ENCODE results near the gene TSPAN7. TPM values are rescaled to one million over a fixed set of nuclear protein-coding genes. Genes with fewer than 3 reads are reported as not detected.

Gene TSPAN7
- total and polyA plus RNA-seq, 2 of the 4 experiments (the other 2 are of a cell fraction): not detected

DNA sequence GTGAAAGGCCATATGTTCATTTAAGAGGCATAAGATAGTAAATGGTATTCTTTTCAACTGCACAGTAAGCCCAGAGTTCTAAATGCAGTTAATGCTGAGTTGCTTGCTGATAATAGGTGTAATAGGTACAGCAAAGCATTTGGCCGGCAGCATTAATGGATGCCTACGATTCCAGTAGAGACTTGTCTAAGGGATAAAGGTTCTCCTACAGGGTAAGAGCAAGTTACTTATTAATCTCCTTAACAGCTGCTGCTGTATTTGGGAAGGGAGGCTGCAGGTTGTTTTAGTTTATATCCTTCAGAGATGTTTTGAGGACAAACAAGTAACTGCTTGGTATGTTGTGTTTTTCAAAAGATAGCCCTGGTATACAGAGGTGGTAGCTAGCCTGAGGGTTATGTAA lies 16.8 kb downstream of the TSPAN7 start:
- H4K91ac ChIP-seq (ENCODE audit: insufficient read depth, low read depth, low read length): no peak overlapping the region
- no peak overlapping the region for H2AK5ac ChIP-seq (ENCODE audit: low read depth, low read length)
- H3K27ac ChIP-seq (ENCODE audit: insufficient read depth, low read length): no peak overlapping the region
- no peak for DNase-seq
- H3K9me1 ChIP-seq (ENCODE audit: insufficient read depth, low read length): no peaks in the 10 kb centered on the region
- no peak overlapping the region for H3K9ac ChIP-seq (ENCODE audit: low read depth, low read length)
- no peak overlapping the region for H2BK120ac ChIP-seq (ENCODE audit: low read depth, low read length)
- H2BK5ac ChIP-seq (ENCODE audit: low read depth, low read length, poor library complexity, severe bottlenecking): no peak overlapping the region
- H3K14ac ChIP-seq (replicated peaks; ENCODE audit: low read depth, low read length): no peak overlapping the region
- dilution Hi-C loops (cut with HindIII; ENCODE audit: low sequenced_read_pairs, unreplicated experiment) (no loop called here), intact Hi-C loops (cut with micrococcal nuclease) (no loop called here), in situ Hi-C loops (cut with MboI; ENCODE audit: low sequenced_read_pairs) (no loop called here)
- no peak overlapping the region for H3K4me2 ChIP-seq (ENCODE audit: low read depth, low read length)
- no peak overlapping the region for H3K4ac ChIP-seq (ENCODE audit: low read depth, low read length)
- no peak overlapping the region for H4K5ac ChIP-seq (ENCODE audit: low read depth, low read length)
- no peak overlapping the region for H3K23ac ChIP-seq (ENCODE audit: low read depth, low read length)
- no peaks in the 10 kb centered on the region for H3K9me3 ChIP-seq (ENCODE audit: control insufficient read depth, insufficient read depth, low read length)
- H4K8ac ChIP-seq (ENCODE audit: low read depth in 2 of 2, low read length in 2 of 2): no peak overlapping the region
- no peak overlapping the region for H2BK15ac ChIP-seq (ENCODE audit: low read depth, low read length)
- H2AFZ ChIP-seq (replicated peaks; ENCODE audit: low read length, poor library complexity): no peak overlapping the region
- H2AK9ac ChIP-seq (replicated peaks; ENCODE audit: low read depth, low read length, poor library complexity): no peak overlapping the region
- H3K36me3 ChIP-seq (ENCODE audit: control insufficient read depth, insufficient read depth, low read length): no peaks in the 10 kb centered on the region
- H3K79me1 ChIP-seq (ENCODE audit: low read depth in 1 of 2, low read length in 2 of 2): no peaks in the 10 kb centered on the region
- H3K4me3 ChIP-seq (ENCODE audit: insufficient read depth, low read depth, low read length): no peak overlapping the region
- H4K20me1 ChIP-seq (ENCODE audit: insufficient read depth, low read length): no peaks in the 10 kb centered on the region
- ATAC-seq (ENCODE audit: low read depth): no peak
- H3K4me1 ChIP-seq (ENCODE audit: control insufficient read depth, insufficient read depth, low read length): no peaks in the 10 kb centered on the region
- no peak overlapping the region for H2BK20ac ChIP-seq (ENCODE audit: low read depth, low read length)
- H3K27me3 ChIP-seq (ENCODE audit: control insufficient read depth, insufficient read depth, low read length): 0 out of 2 replicates have a peak, but pooled peaks cover 3% of the 10 kb centered on the region
- POLR2A ChIA-PET (ENCODE audit: unreplicated experiment): no interaction called here
- no CpG with 5 or more reads among the region's 2 CpGs for WGBS, 2 experiments (ENCODE audit: extremely low coverage in 2 of 2, insufficient read length in 1 of 2)
- CTCF ChIA-PET: no interaction called here
- BruUV-seq (replicated peaks): no TSS peak
- TF ChIP-seq, protein P1, sequence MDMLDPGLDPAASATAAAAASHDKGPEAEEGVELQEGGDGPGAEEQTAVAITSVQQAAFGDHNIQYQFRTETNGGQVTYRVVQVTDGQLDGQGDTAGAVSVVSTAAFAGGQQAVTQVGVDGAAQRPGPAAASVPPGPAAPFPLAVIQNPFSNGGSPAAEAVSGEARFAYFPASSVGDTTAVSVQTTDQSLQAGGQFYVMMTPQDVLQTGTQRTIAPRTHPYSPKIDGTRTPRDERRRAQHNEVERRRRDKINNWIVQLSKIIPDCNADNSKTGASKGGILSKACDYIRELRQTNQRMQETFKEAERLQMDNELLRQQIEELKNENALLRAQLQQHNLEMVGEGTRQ (IDR thresholded peaks at IDR 0.05; ENCODE audit: low read depth, low read length): no peak
- TF ChIP-seq RFX5 (IDR thresholded peaks at IDR 0.05; ENCODE audit: low read depth, low read length) (no peak), NFE2L2 (IDR thresholded peaks at IDR 0.05; ENCODE audit: low read depth, low read length) (no peak), POLR2A (IDR thresholded peaks at IDR 0.05; ENCODE audit: low read depth, low read length) (no peak), FOS (IDR thresholded peaks at IDR 0.05; ENCODE audit: low read depth, low read length) (no peak), MXI1 (IDR thresholded peaks at IDR 0.05; ENCODE audit: borderline replicate concordance, low read depth, low read length) (no peak), CEBPB (IDR thresholded peaks at IDR 0.05; ENCODE audit: low read depth, low read length) (no peak), SMC3 (IDR thresholded peaks at IDR 0.05; ENCODE audit: low read depth, low read length) (no peak), MAZ (IDR thresholded peaks at IDR 0.05; ENCODE audit: borderline replicate concordance, low read depth, low read length) (no peak), CHD1 (IDR thresholded peaks at IDR 0.05; ENCODE audit: low read depth, low read length) (no peak), RCOR1 (IDR thresholded peaks at IDR 0.05; ENCODE audit: insufficient replicate concordance, low read length) (no peak), RAD21 (IDR thresholded peaks at IDR 0.05; ENCODE audit: low read length) (no peak), MAFK (IDR thresholded peaks at IDR 0.05; ENCODE audit: low read depth, low read length) (no peak), BHLHE40 (IDR thresholded peaks at IDR 0.05; ENCODE audit: low read depth, low read length) (no peak)
- TF ChIP-seq, protein P2, sequence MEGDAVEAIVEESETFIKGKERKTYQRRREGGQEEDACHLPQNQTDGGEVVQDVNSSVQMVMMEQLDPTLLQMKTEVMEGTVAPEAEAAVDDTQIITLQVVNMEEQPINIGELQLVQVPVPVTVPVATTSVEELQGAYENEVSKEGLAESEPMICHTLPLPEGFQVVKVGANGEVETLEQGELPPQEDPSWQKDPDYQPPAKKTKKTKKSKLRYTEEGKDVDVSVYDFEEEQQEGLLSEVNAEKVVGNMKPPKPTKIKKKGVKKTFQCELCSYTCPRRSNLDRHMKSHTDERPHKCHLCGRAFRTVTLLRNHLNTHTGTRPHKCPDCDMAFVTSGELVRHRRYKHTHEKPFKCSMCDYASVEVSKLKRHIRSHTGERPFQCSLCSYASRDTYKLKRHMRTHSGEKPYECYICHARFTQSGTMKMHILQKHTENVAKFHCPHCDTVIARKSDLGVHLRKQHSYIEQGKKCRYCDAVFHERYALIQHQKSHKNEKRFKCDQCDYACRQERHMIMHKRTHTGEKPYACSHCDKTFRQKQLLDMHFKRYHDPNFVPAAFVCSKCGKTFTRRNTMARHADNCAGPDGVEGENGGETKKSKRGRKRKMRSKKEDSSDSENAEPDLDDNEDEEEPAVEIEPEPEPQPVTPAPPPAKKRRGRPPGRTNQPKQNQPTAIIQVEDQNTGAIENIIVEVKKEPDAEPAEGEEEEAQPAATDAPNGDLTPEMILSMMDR (conservative IDR thresholded peaks at IDR 0.05; ENCODE audit: low read depth, low read length): no peak
- TF ChIP-seq, protein P3, sequence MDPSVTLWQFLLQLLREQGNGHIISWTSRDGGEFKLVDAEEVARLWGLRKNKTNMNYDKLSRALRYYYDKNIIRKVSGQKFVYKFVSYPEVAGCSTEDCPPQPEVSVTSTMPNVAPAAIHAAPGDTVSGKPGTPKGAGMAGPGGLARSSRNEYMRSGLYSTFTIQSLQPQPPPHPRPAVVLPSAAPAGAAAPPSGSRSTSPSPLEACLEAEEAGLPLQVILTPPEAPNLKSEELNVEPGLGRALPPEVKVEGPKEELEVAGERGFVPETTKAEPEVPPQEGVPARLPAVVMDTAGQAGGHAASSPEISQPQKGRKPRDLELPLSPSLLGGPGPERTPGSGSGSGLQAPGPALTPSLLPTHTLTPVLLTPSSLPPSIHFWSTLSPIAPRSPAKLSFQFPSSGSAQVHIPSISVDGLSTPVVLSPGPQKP (IDR thresholded peaks at IDR 0.05; ENCODE audit: borderline replicate concordance, low read depth, low read length): no peak
- H3K56ac ChIP-seq (ENCODE audit: extremely low read depth, insufficient read depth, low read length): no peak overlapping the region
- no peak overlapping the region for H3K18ac ChIP-seq (ENCODE audit: low read depth, low read length)

Data from IMR-90 (cell line).